Peyer's patch (tissue), 4 donors: ENCODE measurements around the gene CD300H.

Experiments
- CTCF ChIP-seq, 6 experiments: fragments of 450-650 bp in 4 of 6; fragments of 200-600 bp in 2 of 6; sonication (generic) in 1 of 6; IDR thresholded peaks; one replicate each; pipeline ENCODE4 v1.5.1; 2017 to 2019; ENCODE audit warnings: antibody characterized with exemption in 6 of 6, mild to moderate bottlenecking in 3 of 6, moderate library complexity in 1 of 6
- POLR2A ChIP-seq, 2 donors: fragments of 450-650 bp; IDR thresholded peaks; one replicate each; pipeline ENCODE4 v1.5.1; 2017; ENCODE audit warnings: antibody characterized with exemption in 2 of 2, mild to moderate bottlenecking in 2 of 2, moderate library complexity in 2 of 2

GRCh38 chr17:74597069-74597790, 29.9 kb upstream of the CD300H start:
- TF ChIP-seq CTCF (IDR thresholded peaks at IDR 0.05): no peak
- TF ChIP-seq POLR2A (IDR thresholded peaks at IDR 0.05): no peak
